Right lung (tissue), 5 donors: ENCODE results near the gene PIR. TPM values are rescaled to one million over a fixed set of nuclear protein-coding genes. Genes with fewer than 3 reads are reported as not detected.

Experiments
- DNase-seq, 2 donors: peaks; one replicate each; pipeline ENCODE4 v3.0.0-alpha.2; 2013
- polyA plus RNA-seq, 5 donors: library from polyadenylated mRNA; unstranded; fragments of 120-200 nt; gene quantifications; one replicate each; pipeline versions ENCODE4 v1.2.1 to v1.2.3, GENCODE V29; 2013; ENCODE audit warnings: inconsistent platforms in 1 of 5, low replicate concordance in 1 of 5; ENCODE audit not compliant: insufficient read length in 5 of 5, insufficient read depth in 1 of 5

Gene PIR
- polyA plus RNA-seq, 5 donors = 8.3 to 13.9 (median 9.6) TPM

DNA sequence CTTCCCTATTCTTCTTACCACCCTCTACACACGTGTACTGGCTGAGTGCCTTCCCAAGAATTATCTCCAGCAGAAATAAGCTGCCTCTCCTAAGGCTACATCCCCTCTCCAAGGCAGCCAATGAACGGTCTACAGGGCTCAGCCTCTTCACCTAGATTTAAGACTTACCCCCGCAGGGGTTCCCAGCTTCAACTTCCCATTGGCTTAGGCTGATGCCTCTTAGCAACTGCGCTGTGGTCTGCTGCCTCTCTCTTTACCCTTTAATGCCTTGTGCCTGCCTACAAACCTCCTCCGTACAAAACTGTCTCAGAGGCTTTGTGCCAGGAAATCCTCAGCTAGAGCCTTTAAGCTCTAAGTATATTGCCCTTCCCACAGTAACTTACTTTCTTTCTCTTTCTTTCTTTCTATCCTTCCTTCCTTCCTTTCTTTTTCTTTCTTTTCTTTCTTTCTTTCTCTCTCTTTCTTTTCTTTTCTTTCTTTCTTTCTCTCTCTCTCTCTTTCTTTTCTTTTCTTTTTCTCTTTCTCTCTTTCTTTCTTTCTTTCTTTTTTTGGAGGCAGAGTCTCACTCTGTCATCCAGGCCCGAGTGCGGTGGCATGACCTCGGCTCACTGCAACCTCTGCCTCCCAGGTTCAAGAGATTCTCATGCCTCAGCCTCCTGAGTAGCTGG lies 142.7 kb downstream of the PIR start:
- no peak for DNase-seq

- peak in 1 of 2 donors; percentile 65 for DNase-seq
Measured at GRCh38 chrX:15349046-15349445, 144.1 kb downstream of the PIR start.

DNA sequence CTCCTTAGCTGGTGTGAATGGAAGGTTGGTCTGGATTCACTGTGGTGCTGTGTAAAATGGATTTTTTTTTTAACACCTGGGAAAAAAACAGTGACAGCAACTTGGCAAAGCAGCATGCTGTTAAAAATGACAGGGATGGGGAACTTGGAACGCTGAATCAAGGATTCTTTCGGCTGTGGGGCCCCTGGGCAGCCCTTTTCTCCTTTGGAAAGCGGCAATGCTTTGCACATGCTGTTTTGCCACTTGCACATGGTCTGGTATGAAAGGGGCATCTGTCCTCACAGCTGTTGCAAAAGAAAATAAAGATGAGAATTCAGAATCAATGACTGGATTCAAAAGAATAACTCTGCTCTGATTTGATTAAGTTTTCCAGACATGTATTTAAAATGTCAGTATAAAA lies 147.2 kb downstream of the PIR start:
- no peak for DNase-seq

DNA sequence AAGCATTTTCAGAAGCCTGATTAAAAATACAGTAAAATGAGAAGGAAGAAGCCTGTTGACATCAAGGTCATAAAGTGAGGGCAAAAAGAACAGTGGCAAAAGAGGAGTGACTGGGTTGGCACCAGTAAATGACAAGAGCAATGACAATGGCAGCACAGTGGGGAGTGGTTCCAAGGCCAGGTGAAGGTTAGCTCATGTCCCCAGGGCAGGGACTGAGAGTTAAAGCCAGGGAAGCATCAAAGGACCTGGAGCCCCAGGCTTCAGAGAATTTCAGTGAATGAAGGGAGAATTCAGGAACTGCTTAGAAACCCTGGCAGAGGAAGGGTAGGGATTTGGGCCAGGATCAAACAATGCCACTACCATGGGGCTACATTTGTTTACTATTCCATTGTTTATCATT lies 149.0 kb downstream of the PIR start:
- DNase-seq = no peak

DNA sequence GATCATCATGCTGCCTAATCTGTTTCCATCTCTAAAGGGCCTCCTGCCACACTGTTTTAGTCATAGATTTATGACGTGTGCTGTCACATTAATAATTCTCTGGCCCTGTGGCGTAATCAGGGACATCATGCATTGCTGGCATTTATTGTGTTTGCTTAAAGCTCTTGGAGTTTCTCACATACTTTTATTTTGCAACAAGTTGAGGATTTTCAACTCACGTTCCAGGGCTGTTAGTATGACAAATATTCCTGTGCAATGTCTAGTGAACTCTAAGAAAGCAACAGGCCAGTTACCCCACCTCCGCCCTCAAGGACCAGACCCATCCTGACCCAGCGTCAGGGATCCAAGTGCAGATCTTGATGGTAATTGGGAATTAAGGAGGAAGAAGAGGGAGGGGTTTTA lies 150.1 kb downstream of the PIR start:
- DNase-seq = peak; percentile 74 to 80

GRCh38 chrX:15340867-15341266 lies 152.3 kb downstream of the PIR start:
- DNase-seq = no peak

- DNase-seq = peak in 1 of 2 donors; percentile 69
Measured at GRCh38 chrX:15336023-15336413, 157.1 kb downstream of the PIR start.

DNA sequence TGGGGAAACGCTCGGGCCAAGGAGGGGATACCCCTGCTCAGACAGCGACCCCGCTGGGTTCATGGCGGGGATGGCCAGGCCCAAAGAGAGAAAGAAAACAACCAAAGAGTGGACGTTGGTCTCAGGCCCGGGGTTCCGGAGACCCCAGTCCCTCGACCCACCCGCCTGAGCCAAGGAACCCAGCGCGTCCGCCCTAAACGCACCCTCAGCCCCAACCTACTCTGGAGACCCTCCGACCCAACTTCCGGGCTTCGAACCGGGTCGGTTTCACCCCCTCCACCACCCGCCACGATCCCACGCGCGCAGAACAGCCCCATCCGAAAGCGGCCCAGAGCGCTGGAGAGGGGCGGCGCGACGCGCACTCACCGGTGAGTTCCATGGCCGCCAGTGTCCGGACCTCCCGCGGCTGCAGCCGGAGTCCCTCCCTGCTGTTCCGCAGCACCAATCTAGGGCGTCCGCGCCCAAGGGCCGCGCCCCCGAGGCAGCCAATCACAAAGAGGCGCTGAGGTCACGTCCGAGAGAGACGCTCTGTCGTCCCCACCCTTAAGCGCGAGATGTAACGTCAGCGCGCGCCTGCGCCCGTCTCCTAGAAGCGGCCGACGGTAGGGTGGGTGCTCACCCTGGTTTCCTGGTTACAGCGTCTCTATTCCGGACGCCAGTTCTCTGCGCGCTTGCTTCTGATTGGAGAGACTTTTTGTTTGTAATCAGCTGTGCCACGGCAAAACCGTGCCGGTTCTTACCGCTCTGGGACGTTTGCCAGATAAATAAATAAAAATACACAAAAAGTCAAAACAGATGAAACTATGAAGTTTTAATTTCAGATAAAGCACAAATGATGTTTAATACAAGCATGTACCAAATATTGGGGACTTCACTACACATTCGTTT lies 157.8 kb downstream of the PIR start, which contains the start of gene PIGA:
TSS of gene PIGA (minus strand) at position 389 of the 888 bp plus-strand sequence. CDS start 3,593 bp downstream, outside the sequence.
- peak; percentile 94 to 96 for DNase-seq

Other genes starting within 250 kb of the PIR start
- 10 to 100 TPM in 4 of 5 donors, 1 to 10 TPM in 1; 9.6 to 12.3 (median 11.3) TPM for gene ASB9, start 223.2 kb downstream of the PIR start, polyA plus RNA-seq
- under 1 TPM; 0.21 to 0.53 (median 0.31) TPM for gene ASB11, start 177.7 kb downstream of the PIR start, polyA plus RNA-seq
- 10 to 100 TPM; 15.8 to 27.7 (median 25.6) TPM for gene PIGA, start 157.8 kb downstream of the PIR start, polyA plus RNA-seq
- gene VEGFD, start 108.9 kb downstream of the PIR start, polyA plus RNA-seq = 10 to 100 TPM; 39.5 to 67.3 (median 47.4) TPM
- gene BMX, start 7.5 kb upstream of the PIR start, polyA plus RNA-seq = 1 to 10 TPM; 1.3 to 5.7 (median 1.8) TPM
- 1 to 10 TPM in 1 of 5 donors, under 1 TPM in 4; 0.57 to 1.2 (median 0.69) TPM for gene ACE2, start 107.6 kb upstream of the PIR start, polyA plus RNA-seq
- 1 to 10 TPM; 1.8 to 3.3 (median 2.3) TPM for gene CLTRN, start 171.5 kb upstream of the PIR start, polyA plus RNA-seq
- 10 to 100 TPM in 4 of 5 donors, 1 to 10 TPM in 1; 9.1 to 18.5 (median 15.4) TPM for gene CA5B, start 244.9 kb upstream of the PIR start, polyA plus RNA-seq